Ishikawa (cell line): Measurements from ENCODE around the gene LPAR1.

Source experiments
- EGR1 ChIP-seq: IDR thresholded peaks from 2 replicates; pipeline ENCODE4 v1.6.1; 2012
- EP300 ChIP-seq: IDR thresholded peaks from 2 replicates; pipeline ENCODE4 v1.6.1; 2012; ENCODE audit warnings: borderline replicate concordance
- FOXM1 ChIP-seq: IDR thresholded peaks from 2 replicates; pipeline ENCODE4 v1.6.1; 2012; ENCODE audit warnings: low read depth, borderline replicate concordance
- NFIC ChIP-seq: IDR thresholded peaks from 2 replicates; pipeline ENCODE4 v1.6.1; 2012
- RAD21 ChIP-seq: IDR thresholded peaks from 2 replicates; pipeline ENCODE4 v1.6.1; 2012; ENCODE audit warnings: low read depth
- TAF1 ChIP-seq: IDR thresholded peaks from 2 replicates; pipeline ENCODE4 v1.6.1; 2012; ENCODE audit warnings: low read depth, mild to moderate bottlenecking
- YY1 ChIP-seq: IDR thresholded peaks from 2 replicates; pipeline ENCODE4 v1.6.1; 2012; ENCODE audit warnings: low read depth
- ZBTB7A ChIP-seq: IDR thresholded peaks from 2 replicates; pipeline ENCODE4 v1.6.1; 2012; ENCODE audit warnings: low read depth
- TF ChIP-seq, protein P1 (sequence below): IDR thresholded peaks from 2 replicates; pipeline ENCODE4 v1.6.1; 2012; ENCODE audit warnings: low read depth, mild to moderate bottlenecking
- TF ChIP-seq, protein P2 (sequence below): IDR thresholded peaks from 2 replicates; pipeline ENCODE4 v1.6.1; 2012
- TF ChIP-seq, protein P3 (sequence below): IDR thresholded peaks from 2 replicates; pipeline ENCODE4 v1.6.1; 2012

DNA sequence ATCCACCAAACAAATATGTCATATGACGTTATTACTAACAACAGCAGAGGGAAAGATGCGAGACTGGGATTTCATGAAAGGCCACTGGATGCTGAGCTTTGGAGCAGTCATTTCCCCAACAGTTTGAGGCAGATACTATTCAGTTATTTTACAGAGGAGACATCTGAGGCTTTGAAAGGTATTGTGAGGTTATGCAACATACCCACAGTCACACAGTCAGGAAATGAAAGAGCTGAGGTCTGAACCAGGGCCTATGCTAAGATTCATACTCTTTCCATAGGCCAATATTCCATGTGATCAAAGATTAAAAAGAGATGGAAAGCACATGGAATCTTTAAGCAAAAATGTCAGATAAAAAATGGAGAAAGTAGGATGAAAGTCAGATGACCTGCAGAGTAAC, 63.0 kb downstream of the LPAR1 start:
- no peak for TF ChIP-seq EP300
- TF ChIP-seq, protein P1, sequence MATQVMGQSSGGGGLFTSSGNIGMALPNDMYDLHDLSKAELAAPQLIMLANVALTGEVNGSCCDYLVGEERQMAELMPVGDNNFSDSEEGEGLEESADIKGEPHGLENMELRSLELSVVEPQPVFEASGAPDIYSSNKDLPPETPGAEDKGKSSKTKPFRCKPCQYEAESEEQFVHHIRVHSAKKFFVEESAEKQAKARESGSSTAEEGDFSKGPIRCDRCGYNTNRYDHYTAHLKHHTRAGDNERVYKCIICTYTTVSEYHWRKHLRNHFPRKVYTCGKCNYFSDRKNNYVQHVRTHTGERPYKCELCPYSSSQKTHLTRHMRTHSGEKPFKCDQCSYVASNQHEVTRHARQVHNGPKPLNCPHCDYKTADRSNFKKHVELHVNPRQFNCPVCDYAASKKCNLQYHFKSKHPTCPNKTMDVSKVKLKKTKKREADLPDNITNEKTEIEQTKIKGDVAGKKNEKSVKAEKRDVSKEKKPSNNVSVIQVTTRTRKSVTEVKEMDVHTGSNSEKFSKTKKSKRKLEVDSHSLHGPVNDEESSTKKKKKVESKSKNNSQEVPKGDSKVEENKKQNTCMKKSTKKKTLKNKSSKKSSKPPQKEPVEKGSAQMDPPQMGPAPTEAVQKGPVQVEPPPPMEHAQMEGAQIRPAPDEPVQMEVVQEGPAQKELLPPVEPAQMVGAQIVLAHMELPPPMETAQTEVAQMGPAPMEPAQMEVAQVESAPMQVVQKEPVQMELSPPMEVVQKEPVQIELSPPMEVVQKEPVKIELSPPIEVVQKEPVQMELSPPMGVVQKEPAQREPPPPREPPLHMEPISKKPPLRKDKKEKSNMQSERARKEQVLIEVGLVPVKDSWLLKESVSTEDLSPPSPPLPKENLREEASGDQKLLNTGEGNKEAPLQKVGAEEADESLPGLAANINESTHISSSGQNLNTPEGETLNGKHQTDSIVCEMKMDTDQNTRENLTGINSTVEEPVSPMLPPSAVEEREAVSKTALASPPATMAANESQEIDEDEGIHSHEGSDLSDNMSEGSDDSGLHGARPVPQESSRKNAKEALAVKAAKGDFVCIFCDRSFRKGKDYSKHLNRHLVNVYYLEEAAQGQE = no peak
- TF ChIP-seq, protein P2, sequence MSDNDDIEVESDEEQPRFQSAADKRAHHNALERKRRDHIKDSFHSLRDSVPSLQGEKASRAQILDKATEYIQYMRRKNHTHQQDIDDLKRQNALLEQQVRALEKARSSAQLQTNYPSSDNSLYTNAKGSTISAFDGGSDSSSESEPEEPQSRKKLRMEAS = no peak
- TF ChIP-seq, protein P3, sequence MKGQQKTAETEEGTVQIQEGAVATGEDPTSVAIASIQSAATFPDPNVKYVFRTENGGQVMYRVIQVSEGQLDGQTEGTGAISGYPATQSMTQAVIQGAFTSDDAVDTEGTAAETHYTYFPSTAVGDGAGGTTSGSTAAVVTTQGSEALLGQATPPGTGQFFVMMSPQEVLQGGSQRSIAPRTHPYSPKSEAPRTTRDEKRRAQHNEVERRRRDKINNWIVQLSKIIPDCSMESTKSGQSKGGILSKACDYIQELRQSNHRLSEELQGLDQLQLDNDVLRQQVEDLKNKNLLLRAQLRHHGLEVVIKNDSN = no peak
- no peak for TF ChIP-seq FOXM1
- TF ChIP-seq YY1 = no peak
- no peak for TF ChIP-seq TAF1
- TF ChIP-seq EGR1 = no peak
- no peak for TF ChIP-seq RAD21
- no peak for TF ChIP-seq NFIC
- no peak for TF ChIP-seq ZBTB7A
